HEK293T (cell line): ENCODE data around the gene COL24A1.

Source experiments
- CTBP1 ChIP-seq: fragments of 450-650 bp; IDR thresholded peaks from 2 replicates; pipeline ENCODE4 v1.6.1; 2016; ENCODE audit warnings: borderline replicate concordance
- ELF4 ChIP-seq: fragments of 450-650 bp; IDR thresholded peaks from 2 replicates; pipeline ENCODE4 v1.6.1; 2017; ENCODE audit warnings: antibody characterized with exemption
- FOXM1 ChIP-seq: fragments of 450-650 bp; IDR thresholded peaks from 2 replicates; pipeline ENCODE4 v1.6.1; 2017; ENCODE audit warnings: mild to moderate bottlenecking, borderline replicate concordance
- L3MBTL2 ChIP-seq: fragments of 450-650 bp; conservative IDR thresholded peaks from 2 replicates; pipeline ENCODE4 v1.6.1; 2016; ENCODE audit warnings: mild to moderate bottlenecking
- NFRKB ChIP-seq: fragments of 450-650 bp; IDR thresholded peaks from 2 replicates; pipeline ENCODE4 v1.6.1; 2016; ENCODE audit warnings: mild to moderate bottlenecking, moderate library complexity

DNA sequence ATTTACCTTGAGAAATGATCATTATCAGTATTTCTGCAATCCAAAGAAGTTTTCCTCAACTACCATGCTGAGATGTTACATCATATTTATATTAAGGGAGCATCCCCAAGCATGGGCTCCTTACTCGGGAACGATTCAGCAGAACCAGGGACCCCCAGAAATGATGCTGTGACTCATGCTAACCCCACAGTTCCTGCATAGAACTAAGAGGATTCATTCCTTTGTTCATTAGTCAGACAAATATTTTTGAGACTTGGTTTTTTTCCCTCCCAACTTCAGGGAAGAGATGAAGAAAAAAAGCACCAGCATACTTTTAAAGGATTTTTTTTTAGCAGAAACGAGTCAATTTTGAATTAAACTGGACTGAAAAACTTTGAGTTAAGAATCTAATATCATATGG is 49.2 kb upstream of the COL24A1 start:
- TF ChIP-seq L3MBTL2 (no peak), CTBP1 (no peak), NFRKB (no peak), ELF4 (no peak), FOXM1 (no peak)
